Measurements from ENCODE around the gene PVALB. TPM values are rescaled to one million over a fixed set of nuclear protein-coding genes. Genes with fewer than 3 reads are reported as not detected.

The PVALB gene
- total RNA-seq, 4 donors from 2014 or later = not detected

DNA sequence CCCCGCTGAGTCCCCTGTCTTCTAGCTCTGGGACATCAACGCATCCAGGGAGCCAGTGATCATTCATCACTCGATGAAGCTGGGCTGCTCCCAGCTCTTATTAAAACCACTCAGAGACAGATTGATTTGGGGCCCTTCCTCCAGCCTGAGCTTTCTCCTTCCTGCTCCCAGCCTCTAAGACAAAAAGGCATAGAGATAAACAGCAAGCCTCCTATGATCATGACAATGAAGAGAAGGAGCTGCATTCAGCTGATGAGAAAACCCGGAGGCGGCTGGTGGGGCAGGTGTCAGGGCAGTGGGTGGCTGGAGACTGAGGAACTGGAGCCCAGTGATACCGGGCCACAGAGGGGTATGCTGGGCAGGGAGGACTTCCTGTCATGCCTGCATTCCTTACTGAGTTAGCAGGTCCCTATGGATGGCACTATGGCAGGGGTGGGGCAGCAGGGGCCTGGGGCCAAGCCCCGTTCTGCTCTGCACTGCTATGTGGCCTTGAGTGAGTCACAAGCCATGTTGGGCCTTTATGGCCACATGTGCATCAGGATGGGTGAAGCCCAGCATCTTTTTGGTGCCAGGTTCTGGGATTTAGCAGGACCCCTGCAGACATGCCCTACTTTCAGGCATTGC, 20.2 kb downstream of the PVALB start:
- intact Hi-C loops (cut with DNase I) = no loop called here
- Histone ChIP-seq H3K27ac (replicated peaks in 1 of 4) (no peak overlapping the region), H3K27me3 (peaks cover 0 to 76% (median 0%) of the 10 kb centered on the region in 4 donors), H3K36me3 (no peaks in the 10 kb centered on the region), H3K9me3 (no peaks in the 10 kb centered on the region), H3K4me1 (no peaks in the 10 kb centered on the region), H3K4me3 (no peak overlapping the region)
- 65% methylated on average over 6 of the region's 7 CpGs for WGBS
- no peak for DNase-seq (ENCODE audit: extremely low spot score)
- no peak for TF ChIP-seq POLR2A (IDR thresholded peaks at IDR 0.05; ENCODE audit: low read depth)
- TF ChIP-seq EP300 (IDR thresholded peaks at IDR 0.05) = no peak
- TF ChIP-seq CTCF (IDR thresholded peaks at IDR 0.05) = no peak

DNA sequence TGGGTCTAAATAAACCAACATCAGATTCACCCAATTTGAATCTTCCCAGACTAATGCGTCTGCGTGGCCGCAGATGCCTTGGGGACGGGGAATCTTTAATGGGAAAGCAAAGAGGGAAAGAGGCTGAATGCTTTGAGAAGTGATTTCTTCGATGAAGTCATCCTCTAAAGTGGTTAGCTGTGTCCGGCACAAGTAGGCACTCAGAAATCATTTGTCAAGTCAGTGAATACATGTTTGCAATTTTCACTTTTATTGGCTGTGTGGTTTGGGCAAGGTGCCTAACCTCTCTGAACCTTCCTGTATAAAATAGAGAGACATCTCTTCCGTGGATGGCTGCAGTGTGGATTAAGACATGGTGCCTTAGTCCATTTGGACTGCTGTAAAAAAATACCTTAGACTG, 21.2 kb downstream of the PVALB start:
- Histone ChIP-seq H3K36me3 (no peaks in the 10 kb centered on the region), H3K27me3 (peaks cover 0 to 75% (median 0%) of the 10 kb centered on the region in 4 donors), H3K4me1 (no peaks in the 10 kb centered on the region), H3K4me3 (no peak overlapping the region), H3K9me3 (no peaks in the 10 kb centered on the region), H3K27ac (replicated peaks in 1 of 4) (no peak overlapping the region)
- TF ChIP-seq CTCF (IDR thresholded peaks at IDR 0.05) (no peak), EP300 (IDR thresholded peaks at IDR 0.05) (no peak), POLR2AphosphoS5 (IDR thresholded peaks at IDR 0.05) (no peak), POLR2A (IDR thresholded peaks at IDR 0.05; ENCODE audit: low read depth) (no peak)
- no peak for DNase-seq (ENCODE audit: extremely low spot score)
- WGBS = 83% methylated on average over 7 of the region's 7 CpGs
- intact Hi-C loops (cut with DNase I) = no loop called here

DNA sequence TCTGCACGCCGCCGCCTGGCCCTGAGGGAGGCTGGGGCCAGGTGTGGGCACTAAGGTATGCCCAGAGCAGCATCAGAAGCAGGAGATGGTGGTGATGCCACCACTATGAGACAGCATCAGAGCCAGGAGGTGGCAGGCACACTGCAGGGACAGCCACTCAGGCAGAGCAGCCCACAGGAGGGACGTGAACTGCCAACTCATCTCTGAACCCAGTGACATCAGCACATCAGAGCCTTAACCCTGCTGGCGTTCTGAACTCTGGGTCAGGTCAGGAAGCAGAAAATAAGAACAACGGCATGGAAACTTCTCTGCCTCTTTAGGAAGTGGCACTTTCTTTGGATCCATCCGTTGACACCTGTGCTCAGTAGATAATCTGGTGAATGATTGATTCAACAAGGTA, 26.2 kb downstream of the PVALB start:
- Histone ChIP-seq H3K27me3 (peaks cover 0 to 73% (median 0%) of the 10 kb centered on the region in 4 donors), H3K4me3 (no peak overlapping the region), H3K27ac (replicated peaks in 1 of 4) (no peak overlapping the region), H3K36me3 (no peaks in the 10 kb centered on the region), H3K4me1 (no peaks in the 10 kb centered on the region), H3K9me3 (no peaks in the 10 kb centered on the region)
- TF ChIP-seq POLR2A (IDR thresholded peaks at IDR 0.05; ENCODE audit: low read depth) = no peak
- no peak for TF ChIP-seq POLR2AphosphoS5 (IDR thresholded peaks at IDR 0.05)
- no peak for TF ChIP-seq EP300 (IDR thresholded peaks at IDR 0.05)
- TF ChIP-seq CTCF (IDR thresholded peaks at IDR 0.05) = no peak
- intact Hi-C loops (cut with DNase I) = no loop called here
- DNase-seq (ENCODE audit: extremely low spot score) = no peak
- WGBS = 42% methylated on average over 6 of the region's 7 CpGs

DNA sequence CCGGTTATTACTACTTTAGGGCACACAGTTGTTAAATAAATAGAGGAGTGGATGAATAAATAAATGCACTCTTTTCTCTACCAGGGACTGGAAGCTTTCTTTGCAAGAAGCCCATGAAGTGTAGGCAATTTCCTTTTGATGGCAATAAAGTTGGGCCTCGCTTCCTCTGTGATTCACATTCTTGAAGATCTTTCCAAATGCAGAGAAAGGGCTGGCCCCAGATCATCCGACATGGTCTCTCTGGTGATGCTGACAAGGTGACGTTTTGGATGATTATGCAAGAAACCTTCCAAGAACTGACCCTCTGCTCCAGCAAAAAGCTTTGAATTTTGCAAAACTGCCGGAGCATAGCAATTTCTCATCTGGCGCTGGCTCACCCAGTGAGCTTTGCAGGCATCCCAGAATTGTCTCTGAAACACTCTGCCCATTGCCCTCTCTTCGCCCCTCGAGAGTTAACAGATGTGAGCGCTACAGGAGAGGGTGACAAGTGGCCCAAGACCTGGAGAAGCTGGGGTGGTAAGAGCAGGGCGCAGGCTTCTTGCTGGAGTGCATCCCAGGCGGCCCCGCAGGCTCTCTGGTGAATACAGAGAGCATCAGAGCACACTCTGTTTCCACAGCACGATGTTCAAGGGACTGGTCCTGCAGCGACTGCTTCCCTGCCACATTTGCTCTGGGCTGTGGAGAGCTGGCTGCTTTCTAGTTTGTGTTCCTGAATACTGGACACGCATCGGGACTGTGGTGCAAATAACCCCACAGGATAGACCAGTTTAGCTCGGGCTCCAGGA, 29.4 kb downstream of the PVALB start:
- 81% methylated on average over 15 of the region's 17 CpGs for WGBS
- TF ChIP-seq POLR2AphosphoS5 (IDR thresholded peaks at IDR 0.05) = no peak
- no peak for DNase-seq (ENCODE audit: extremely low spot score)
- intact Hi-C loops (cut with DNase I) = no loop called here
- H3K27ac ChIP-seq (replicated peaks in 1 of 4) = no peak overlapping the region
- no peaks in the 10 kb centered on the region for H3K36me3 ChIP-seq
- H3K27me3 ChIP-seq = peaks cover 0 to 45% (median 0%) of the 10 kb centered on the region in 4 donors
- no peaks in the 10 kb centered on the region for H3K9me3 ChIP-seq
- H3K4me3 ChIP-seq = no peak overlapping the region
- H3K4me1 ChIP-seq = peaks cover 0 to 4% (median 2%) of the 10 kb centered on the region in 4 donors

GRCh38 chr22:36783743-36784142, 33.1 kb downstream of the PVALB start:
- no peak overlapping the region for H3K27ac ChIP-seq (replicated peaks in 1 of 4)
- intact Hi-C loops (cut with DNase I) = loop anchor here (2.0 kb wide), 2 partner anchors 73 to 195 kb away; no protein-coding TSS in a partner anchor
- H3K4me1 ChIP-seq = peaks cover 4 to 13% (median 11%) of the 10 kb centered on the region in 4 donors
- WGBS = 77% methylated on average over 2 of the region's 2 CpGs
- peaks cover 0 to 17% (median 0%) of the 10 kb centered on the region in 4 donors for H3K27me3 ChIP-seq
- no peaks in the 10 kb centered on the region for H3K36me3 ChIP-seq
- H3K9me3 ChIP-seq = no peaks in the 10 kb centered on the region
- no peak overlapping the region for H3K4me3 ChIP-seq
- DNase-seq (ENCODE audit: extremely low spot score) = no peak
- TF ChIP-seq CTCF (IDR thresholded peaks at IDR 0.05) (no peak), EP300 (IDR thresholded peaks at IDR 0.05) (no peak), POLR2AphosphoS5 (IDR thresholded peaks at IDR 0.05) (no peak), POLR2A (IDR thresholded peaks at IDR 0.05; ENCODE audit: low read depth) (no peak)
